Loucy (cell line): ENCODE results near the gene PVALEF.

Experiments
- H2AFZ ChIP-seq: fragments of 200-600 bp; sonication (generic); 2 replicates; pipeline ENCODE4 v1.6.0; 2016; ENCODE audit warnings: antibody characterized with exemption, mild to moderate bottlenecking, low read length, moderate library complexity
- H3F3A ChIP-seq: fragments of 200-600 bp; 2 replicates; pipeline ENCODE4 v1.6.0; 2016; ENCODE audit warnings: antibody characterized with exemption, low read depth, mild to moderate bottlenecking
- H3K27me3 ChIP-seq: fragments of 200-600 bp; sonication (generic); 2 replicates; pipeline ENCODE4 v1.6.1; 2014; ENCODE audit warnings: low read length, mild to moderate bottlenecking; ENCODE audit not compliant: insufficient read depth, poor library complexity, severe bottlenecking
- H3K36me3 ChIP-seq: fragments of 200-600 bp; sonication (generic); 2 replicates; pipeline ENCODE4 v1.6.1; 2016; ENCODE audit warnings: low read length; ENCODE audit not compliant: insufficient read depth
- H3K4me1 ChIP-seq: fragments of 200-600 bp; sonication (generic); 2 replicates; pipeline ENCODE4 v1.5.1; 2014; ENCODE audit warnings: low read length, mild to moderate bottlenecking; ENCODE audit not compliant: insufficient read depth, poor library complexity, severe bottlenecking
- H3K4me2 ChIP-seq: fragments of 200-600 bp; sonication (generic); 2 replicates; pipeline ENCODE4 v1.6.0; 2014; ENCODE audit warnings: antibody characterized with exemption, low read length, low read depth, mild to moderate bottlenecking; ENCODE audit not compliant: poor library complexity, severe bottlenecking
- H3K4me3 ChIP-seq: fragments of 200-600 bp; sonication (generic); 2 replicates; pipeline ENCODE4 v1.5.1; 2014; ENCODE audit warnings: low read length, mild to moderate bottlenecking, mixed read lengths; ENCODE audit not compliant: poor library complexity, severe bottlenecking
- H3K79me2 ChIP-seq: fragments of 200-600 bp; sonication (generic); 2 replicates; pipeline ENCODE4 v1.6.1; 2014; ENCODE audit warnings: low read length; ENCODE audit not compliant: insufficient read depth
- H3K9ac ChIP-seq: fragments of 200-600 bp; sonication (generic); 2 replicates; pipeline ENCODE4 v1.6.0; 2014; ENCODE audit warnings: mild to moderate bottlenecking, low read depth, low read length, moderate library complexity; ENCODE audit not compliant: poor library complexity, severe bottlenecking
- H3K9me2 ChIP-seq: fragments of 200-600 bp; sonication (generic); replicated peaks from 2 replicates; pipeline ENCODE4 v1.6.1; 2016; ENCODE audit warnings: low read depth, low read length, mixed read lengths
- H3K9me3 ChIP-seq: fragments of 200-600 bp; sonication (generic); 2 replicates; pipeline ENCODE4 v1.6.1; 2014; ENCODE audit warnings: mild to moderate bottlenecking, antibody characterized with exemption, low read length, low read depth; ENCODE audit not compliant: insufficient read depth
- H4K20me1 ChIP-seq: fragments of 200-600 bp; sonication (generic); 2 replicates; pipeline ENCODE4 v1.6.0; 2014; ENCODE audit warnings: antibody characterized with exemption, low read length, mild to moderate bottlenecking; ENCODE audit not compliant: insufficient read depth, poor library complexity, severe bottlenecking
- CTCF ChIP-seq: fragments of 200-600 bp; sonication (generic); conservative IDR thresholded peaks from 2 replicates; pipeline ENCODE4 v1.5.1; 2014; ENCODE audit warnings: mild to moderate bottlenecking, antibody characterized with exemption, low read length
- EZH2phosphoT487 ChIP-seq: fragments of 200-600 bp; IDR thresholded peaks from 2 replicates; pipeline ENCODE4 v1.6.1; 2018; ENCODE audit warnings: antibody characterized with exemption, mild to moderate bottlenecking, moderate library complexity, borderline replicate concordance

PVALEF gene

GRCh38 chr17:81188491-81188840 lies 23.2 kb downstream of the PVALEF start:
- H4K20me1 ChIP-seq, result no peaks in the 10 kb centered on the region
- H3K9me3 ChIP-seq, result no peaks in the 10 kb centered on the region
- no peak overlapping the region for H3K4me2 ChIP-seq
- no peak overlapping the region for H2AFZ ChIP-seq
- no peak for TF ChIP-seq EZH2phosphoT487
- TF ChIP-seq CTCF, result no peak
- no peak overlapping the region for H3K4me3 ChIP-seq
- H3K79me2 ChIP-seq, result no peaks in the 10 kb centered on the region
- H3K36me3 ChIP-seq, result peaks cover 7% of the 10 kb centered on the region; the same call in 1 of the 2 replicates
- no peaks in the 10 kb centered on the region for H3F3A ChIP-seq
- H3K4me1 ChIP-seq, result no peaks in the 10 kb centered on the region
- H3K9ac ChIP-seq, result no peak overlapping the region
- H3K27me3 ChIP-seq, result no peaks in the 10 kb centered on the region
- no peaks in the 10 kb centered on the region for H3K9me2 ChIP-seq

DNA sequence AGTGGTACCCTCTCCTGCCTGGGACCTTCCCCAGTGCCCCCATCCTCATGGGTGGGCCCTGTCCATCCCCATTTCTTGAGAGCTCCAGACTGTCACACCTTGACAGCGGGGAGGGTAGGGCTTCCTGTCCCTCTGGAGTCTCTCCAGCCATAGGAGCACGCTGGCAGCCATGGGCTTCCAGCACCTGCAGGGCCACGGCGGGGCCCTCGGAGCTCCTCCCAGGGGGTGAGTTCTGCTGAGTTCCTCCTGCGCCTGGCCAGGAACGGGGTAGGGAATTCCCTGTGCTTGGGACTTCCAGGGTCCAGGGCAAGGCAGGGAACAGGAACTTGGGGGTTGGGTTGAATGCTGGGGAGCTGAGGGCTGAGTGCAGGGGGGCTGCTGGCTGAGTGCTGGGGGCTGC lies 23.7 kb downstream of the PVALEF start:
- Histone ChIP-seq H3K27me3 (no peaks in the 10 kb centered on the region), H4K20me1 (no peaks in the 10 kb centered on the region), H2AFZ (no peak overlapping the region), H3K4me2 (no peak overlapping the region), H3K9me2 (no peaks in the 10 kb centered on the region), H3K9ac (no peak overlapping the region), H3F3A (no peaks in the 10 kb centered on the region), H3K79me2 (no peaks in the 10 kb centered on the region), H3K36me3 (peaks cover 7% of the 10 kb centered on the region; the same call in 1 of the 2 replicates), H3K4me1 (no peaks in the 10 kb centered on the region), H3K4me3 (no peak overlapping the region), H3K9me3 (no peaks in the 10 kb centered on the region)
- no peak for TF ChIP-seq CTCF
- no peak for TF ChIP-seq EZH2phosphoT487

GRCh38 chr17:81189670-81190530 lies 24.6 kb downstream of the PVALEF start:
- H2AFZ ChIP-seq, result no peak overlapping the region

More at GRCh38 chr17:81189670-81190530, 24.6 kb downstream of the PVALEF start:
- Histone ChIP-seq H4K20me1 (no peaks in the 10 kb centered on the region), H3F3A (no peaks in the 10 kb centered on the region), H3K9me3 (no peaks in the 10 kb centered on the region), H3K9me2 (no peaks in the 10 kb centered on the region), H3K36me3 (peaks cover 7% of the 10 kb centered on the region; the same call in 1 of the 2 replicates), H3K9ac (no peak overlapping the region), H3K4me1 (no peaks in the 10 kb centered on the region), H3K27me3 (no peaks in the 10 kb centered on the region), H3K79me2 (no peaks in the 10 kb centered on the region), H3K4me3 (no peak overlapping the region), H3K4me2 (no peak overlapping the region)
- TF ChIP-seq EZH2phosphoT487, result no peak
- no peak for TF ChIP-seq CTCF
